IPS-18c (cell line): Measurements from ENCODE around the gene ADCYAP1.

ENCODE experiments used
- H3K4me3 ChIP-seq: 2 replicates; pipeline ENCODE4 v1.7.0; 2013; ENCODE audit warnings: low read depth, mild to moderate bottlenecking, low read length, moderate library complexity; ENCODE audit not compliant: insufficient read depth
- H3K9me3 ChIP-seq: one replicate; pipeline ENCODE4 v1.6.1; 2013; ENCODE audit warnings: mild to moderate bottlenecking, low read length, moderate library complexity; ENCODE audit not compliant: control insufficient read depth, insufficient read depth

ADCYAP1 gene

GRCh38 chr18:907115-907884 is 2.6 kb downstream of the ADCYAP1 start:
- H3K9me3 ChIP-seq = peaks cover 5% of the 10 kb centered on the region
- H3K4me3 ChIP-seq = peak overlapping the region; percentile 61

- Histone ChIP-seq H3K9me3 (peaks cover 5% of the 10 kb centered on the region), H3K4me3 (peak overlapping the region; percentile 61)
These were observed 3.5 kb downstream of the ADCYAP1 start for GRCh38 chr18:907885-908757.

GRCh38 chr18:908758-909724 is 4.4 kb downstream of the ADCYAP1 start:
- Histone ChIP-seq H3K4me3 (peak overlapping the region; percentile 34; the same call in 1 of the 2 replicates), H3K9me3 (peaks cover 5% of the 10 kb centered on the region)

- Histone ChIP-seq H3K9me3 (peaks cover 5% of the 10 kb centered on the region), H3K4me3 (no peak overlapping the region)
These were observed 5.6 kb downstream of the ADCYAP1 start for GRCh38 chr18:910247-910646.

- H3K4me3 ChIP-seq = no peak overlapping the region
- peaks cover 5% of the 10 kb centered on the region for H3K9me3 ChIP-seq
These were observed 6.4 kb downstream of the ADCYAP1 start for GRCh38 chr18:911025-911424.

GRCh38 chr18:911486-911885 is 6.8 kb downstream of the ADCYAP1 start:
- Histone ChIP-seq H3K9me3 (peaks cover 5% of the 10 kb centered on the region), H3K4me3 (no peak overlapping the region)

GRCh38 chr18:916562-916961 is 11.9 kb downstream of the ADCYAP1 start:
- Histone ChIP-seq H3K9me3 (no peaks in the 10 kb centered on the region), H3K4me3 (no peak overlapping the region)

- Histone ChIP-seq H3K4me3 (no peak overlapping the region), H3K9me3 (no peaks in the 10 kb centered on the region)
These were observed 14.4 kb downstream of the ADCYAP1 start for GRCh38 chr18:919078-919477.

- Histone ChIP-seq H3K4me3 (no peak overlapping the region), H3K9me3 (no peaks in the 10 kb centered on the region)
These were observed 18.6 kb downstream of the ADCYAP1 start for GRCh38 chr18:923144-923866.

- Histone ChIP-seq H3K9me3 (no peaks in the 10 kb centered on the region), H3K4me3 (no peak overlapping the region)
These were observed 20.3 kb downstream of the ADCYAP1 start for GRCh38 chr18:924987-925386.

- Histone ChIP-seq H3K4me3 (no peak overlapping the region), H3K9me3 (no peaks in the 10 kb centered on the region)
These were observed 22.3 kb downstream of the ADCYAP1 start for GRCh38 chr18:926946-927345.

GRCh38 chr18:933082-933481 is 28.4 kb downstream of the ADCYAP1 start:
- Histone ChIP-seq H3K4me3 (no peak overlapping the region), H3K9me3 (no peaks in the 10 kb centered on the region)

- H3K9me3 ChIP-seq = no peaks in the 10 kb centered on the region
- H3K4me3 ChIP-seq = no peak overlapping the region
These were observed 30.0 kb downstream of the ADCYAP1 start for GRCh38 chr18:934518-935133.

GRCh38 chr18:936941-937340 is 32.3 kb downstream of the ADCYAP1 start:
- Histone ChIP-seq H3K9me3 (no peaks in the 10 kb centered on the region), H3K4me3 (no peak overlapping the region)

- Histone ChIP-seq H3K4me3 (no peak overlapping the region), H3K9me3 (no peaks in the 10 kb centered on the region)
These were observed 34.5 kb downstream of the ADCYAP1 start for GRCh38 chr18:939166-939565.

- Histone ChIP-seq H3K9me3 (no peaks in the 10 kb centered on the region), H3K4me3 (no peak overlapping the region)
These were observed 35.3 kb downstream of the ADCYAP1 start for GRCh38 chr18:939958-940357.
